ENCODE results near the gene KRTAP20-2. TPM values are rescaled to one million over a fixed set of nuclear protein-coding genes. Genes with fewer than 3 reads are reported as not detected.

KRTAP20-2 gene
- not detected in 3 replicates for total RNA-seq

- H3K27ac Mint-ChIP-seq = no peak within 1 kb of the TSS
Observed at GRCh38 chr21:30634906-30635305, at the start of gene KRTAP20-2. Gene KRTAP20-2, plus strand, starts transcription at chr21:30635206. Its CDS starts 58 bp downstream, at chr21:30635264.

GRCh38 chr21:30590297-30590696 is 44.7 kb upstream of the KRTAP20-2 start, which contains the start of gene KRTAP22-2:
Gene KRTAP22-2, minus strand, starts transcription at chr21:30590397.
- no peak for DNase-seq (ENCODE audit: low spot score in 2 of 2, unreplicated experiment in 2 of 2)
- Mint-ChIP-seq H3K27ac (no peak within 1 kb of the TSS), H3K36me3 (no peaks in the 10 kb centered on the region), H3K4me1 (no peaks in the 10 kb centered on the region), H3K9me3 (peaks cover 42% of the 10 kb centered on the region), H3K4me3 (no peak within 1 kb of the TSS), H3K27me3 (ENCODE audit: low read depth) (no peaks in the 10 kb centered on the region)
- no peak for TF ChIP-seq CTCF (IDR thresholded peaks at IDR 0.05; ENCODE audit: unreplicated experiment)

More at GRCh38 chr21:30634906-30635305, at the start of gene KRTAP20-2:
- no peak for DNase-seq (ENCODE audit: low spot score in 2 of 2, unreplicated experiment in 2 of 2)
- no peaks in the 10 kb centered on the region for H3K36me3 Mint-ChIP-seq
- no peak within 1 kb of the TSS for H3K4me3 Mint-ChIP-seq
- no peak for TF ChIP-seq CTCF (IDR thresholded peaks at IDR 0.05; ENCODE audit: unreplicated experiment)
- no peaks in the 10 kb centered on the region for H3K4me1 Mint-ChIP-seq
- peaks cover 52% of the 10 kb centered on the region for H3K9me3 Mint-ChIP-seq
- no peaks in the 10 kb centered on the region for H3K27me3 Mint-ChIP-seq (ENCODE audit: low read depth)

GRCh38 chr21:30592140-30592539 is 42.9 kb upstream of the KRTAP20-2 start, which contains the start of gene KRTAP6-3:
Gene KRTAP6-3, plus strand, starts transcription at chr21:30592440. Its CDS starts 6 bp downstream, at chr21:30592446.
- no peak within 1 kb of the TSS for H3K27ac Mint-ChIP-seq
- no peak within 1 kb of the TSS for H3K4me3 Mint-ChIP-seq
- peaks cover 39% of the 10 kb centered on the region for H3K9me3 Mint-ChIP-seq
- DNase-seq (ENCODE audit: low spot score in 2 of 2, unreplicated experiment in 2 of 2) = no peak
- H3K4me1 Mint-ChIP-seq = no peaks in the 10 kb centered on the region
- no peaks in the 10 kb centered on the region for H3K36me3 Mint-ChIP-seq
- TF ChIP-seq CTCF (IDR thresholded peaks at IDR 0.05; ENCODE audit: unreplicated experiment) = no peak
- no peaks in the 10 kb centered on the region for H3K27me3 Mint-ChIP-seq (ENCODE audit: low read depth)

GRCh38 chr21:30598802-30599201 is 36.2 kb upstream of the KRTAP20-2 start, which contains the start of gene KRTAP6-2:
Gene KRTAP6-2, minus strand, starts transcription at chr21:30598902. Its CDS starts 28 bp downstream, at chr21:30598874.
- Mint-ChIP-seq H3K9me3 (peaks cover 62% of the 10 kb centered on the region), H3K27me3 (ENCODE audit: low read depth) (no peaks in the 10 kb centered on the region), H3K4me1 (no peaks in the 10 kb centered on the region), H3K36me3 (no peaks in the 10 kb centered on the region), H3K27ac (no peak within 1 kb of the TSS), H3K4me3 (no peak within 1 kb of the TSS)
- DNase-seq (ENCODE audit: low spot score in 2 of 2, unreplicated experiment in 2 of 2) = no peak
- no peak for TF ChIP-seq CTCF (IDR thresholded peaks at IDR 0.05; ENCODE audit: unreplicated experiment)

- no peaks in the 10 kb centered on the region for H3K27me3 Mint-ChIP-seq (ENCODE audit: low read depth)
- no peak for DNase-seq (ENCODE audit: low spot score in 2 of 2, unreplicated experiment in 2 of 2)
Observed at GRCh38 chr21:30600787-30601186, 34.2 kb upstream of the KRTAP20-2 start, which contains the start of gene KRTAP22-1. Gene KRTAP22-1, plus strand, starts transcription at chr21:30601087.

More at GRCh38 chr21:30600787-30601186, 34.2 kb upstream of the KRTAP20-2 start, which contains the start of gene KRTAP22-1:
- H3K4me3 Mint-ChIP-seq = no peak within 1 kb of the TSS
- H3K9me3 Mint-ChIP-seq = peaks cover 53% of the 10 kb centered on the region
- no peaks in the 10 kb centered on the region for H3K36me3 Mint-ChIP-seq
- no peak within 1 kb of the TSS for H3K27ac Mint-ChIP-seq
- no peak for TF ChIP-seq CTCF (IDR thresholded peaks at IDR 0.05; ENCODE audit: unreplicated experiment)
- H3K4me1 Mint-ChIP-seq = no peaks in the 10 kb centered on the region
